ENCODE results near the gene DOCK9. TPM values are rescaled to one million over a fixed set of nuclear protein-coding genes. Genes with fewer than 3 reads are reported as not detected.

The DOCK9 gene
- total and polyA plus RNA-seq, 2 donors (not counting 3 experiments of a cell fraction or from before 2014, with no cell fraction given), result 147 to 323 TPM

DNA sequence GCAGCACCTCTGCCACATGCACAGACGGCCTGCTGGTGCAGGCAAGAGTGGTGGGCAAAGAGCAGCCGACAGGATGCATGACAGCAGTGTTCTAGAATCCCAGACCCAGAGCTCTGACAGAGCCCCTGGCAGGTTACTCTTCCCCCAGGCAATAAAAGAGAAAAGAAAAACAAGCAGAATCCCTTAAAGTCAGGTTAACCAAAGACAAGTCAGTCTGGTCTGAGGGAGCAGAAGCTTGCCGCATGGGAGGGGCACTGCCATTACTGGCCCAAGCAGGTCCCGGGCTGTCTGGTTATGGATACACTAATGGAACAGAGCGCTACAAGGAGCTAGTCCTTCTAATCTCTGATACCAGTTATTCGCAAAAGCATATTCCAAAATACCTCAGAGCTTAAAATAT is 36.1 kb upstream of the DOCK9 start:
- intact Hi-C loops (cut with micrococcal nuclease) (no loop called here), dilution Hi-C loops (cut with MboI; ENCODE audit: extremely low pct_ligation_motif_present, low sequenced_read_pairs) (no loop called here)
- no peak overlapping the region for H3K27ac ChIP-seq (ENCODE audit: insufficient read depth, low read depth, low read length)
- BruUV-seq (replicated peaks), result no TSS peak
- no peak for FAIRE-seq
- H3K36me3 ChIP-seq (ENCODE audit: control insufficient read depth in 2 of 2, extremely low read depth in 1 of 2, insufficient read depth in 2 of 2, low read length in 2 of 2), result no peaks in the 10 kb centered on the region
- no peak overlapping the region for H3K4me2 ChIP-seq (ENCODE audit: insufficient read depth, low read length)
- POLR2A ChIA-PET, result no interaction called here
- H3K4me1 ChIP-seq (ENCODE audit: control insufficient read depth, extremely low read depth, insufficient read depth, low read length), result peaks cover 4% of the 10 kb centered on the region
- CTCF ChIA-PET, result interaction anchor here (1.4 kb wide), 1 partner anchor 20 kb away, joined by 4 read pairs; no protein-coding TSS in a partner anchor
- TF ChIP-seq MYC (IDR thresholded peaks at IDR 0.05; ENCODE audit: low read depth, low read length) (no peak), EZH2 (IDR thresholded peaks at IDR 0.05; ENCODE audit: borderline replicate concordance, low read depth, low read length, severe bottlenecking) (no peak), GATA2 (IDR thresholded peaks at IDR 0.05; ENCODE audit: insufficient read depth, insufficient read length, low read depth, low read length) (no peak), POLR2A (IDR thresholded peaks at IDR 0.05; ENCODE audit: low read depth, low read length) (no peak), FOS (IDR thresholded peaks at IDR 0.05; ENCODE audit: borderline replicate concordance, insufficient read depth, low read length) (no peak), POLR2AphosphoS5 (IDR thresholded peaks at IDR 0.05; ENCODE audit: insufficient read depth, low read depth, low read length) (no peak), JUN (IDR thresholded peaks at IDR 0.05; ENCODE audit: borderline replicate concordance, insufficient read depth, insufficient read length, low read depth) (no peak)
- TF ChIP-seq, protein P1, sequence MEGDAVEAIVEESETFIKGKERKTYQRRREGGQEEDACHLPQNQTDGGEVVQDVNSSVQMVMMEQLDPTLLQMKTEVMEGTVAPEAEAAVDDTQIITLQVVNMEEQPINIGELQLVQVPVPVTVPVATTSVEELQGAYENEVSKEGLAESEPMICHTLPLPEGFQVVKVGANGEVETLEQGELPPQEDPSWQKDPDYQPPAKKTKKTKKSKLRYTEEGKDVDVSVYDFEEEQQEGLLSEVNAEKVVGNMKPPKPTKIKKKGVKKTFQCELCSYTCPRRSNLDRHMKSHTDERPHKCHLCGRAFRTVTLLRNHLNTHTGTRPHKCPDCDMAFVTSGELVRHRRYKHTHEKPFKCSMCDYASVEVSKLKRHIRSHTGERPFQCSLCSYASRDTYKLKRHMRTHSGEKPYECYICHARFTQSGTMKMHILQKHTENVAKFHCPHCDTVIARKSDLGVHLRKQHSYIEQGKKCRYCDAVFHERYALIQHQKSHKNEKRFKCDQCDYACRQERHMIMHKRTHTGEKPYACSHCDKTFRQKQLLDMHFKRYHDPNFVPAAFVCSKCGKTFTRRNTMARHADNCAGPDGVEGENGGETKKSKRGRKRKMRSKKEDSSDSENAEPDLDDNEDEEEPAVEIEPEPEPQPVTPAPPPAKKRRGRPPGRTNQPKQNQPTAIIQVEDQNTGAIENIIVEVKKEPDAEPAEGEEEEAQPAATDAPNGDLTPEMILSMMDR (IDR thresholded peaks at IDR 0.05; ENCODE audit: extremely low read depth in 1 of 2, insufficient read depth in 1 of 2, low read depth in 1 of 2, low read length in 2 of 2), result no peak
- TF ChIP-seq, protein P2, sequence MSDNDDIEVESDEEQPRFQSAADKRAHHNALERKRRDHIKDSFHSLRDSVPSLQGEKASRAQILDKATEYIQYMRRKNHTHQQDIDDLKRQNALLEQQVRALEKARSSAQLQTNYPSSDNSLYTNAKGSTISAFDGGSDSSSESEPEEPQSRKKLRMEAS (IDR thresholded peaks at IDR 0.05; ENCODE audit: insufficient read depth, insufficient read length), result no peak
- DNase-seq (ENCODE audit: low read depth, low spot score), result no peak
- H2AFZ ChIP-seq (ENCODE audit: low read depth, low read length), result no peak overlapping the region
- H3K27me3 ChIP-seq (ENCODE audit: control insufficient read depth in 2 of 2, insufficient read depth in 2 of 2, low read length in 2 of 2), result no peaks in the 10 kb centered on the region
- H3K9me3 ChIP-seq (replicated peaks; ENCODE audit: control insufficient read depth, insufficient read depth, low read length), result no peaks in the 10 kb centered on the region
- H3K4me3 ChIP-seq (replicated peaks in 1 of 3; ENCODE audit: insufficient read depth in 1 of 3, low read depth in 1 of 3, low read length in 3 of 3), result no peak overlapping the region
- no peaks in the 10 kb centered on the region for H3K79me2 ChIP-seq (ENCODE audit: control insufficient read depth, insufficient read depth, low read length)
- no peaks in the 10 kb centered on the region for H3K9me1 ChIP-seq (replicated peaks; ENCODE audit: control insufficient read depth, extremely low read depth, insufficient read depth, low read length)
- H3K9ac ChIP-seq (replicated peaks; ENCODE audit: extremely low read depth, insufficient read depth, low read length), result no peak overlapping the region
- no peaks in the 10 kb centered on the region for H4K20me1 ChIP-seq (replicated peaks; ENCODE audit: control insufficient read depth, extremely low read depth, insufficient read depth, low read length)

Measured in endothelial cell of umbilical vein (primary cell).